Natural killer cell (primary cell): Measurements from ENCODE around the gene SORBS2. TPM values are rescaled to one million over a fixed set of nuclear protein-coding genes. Genes with fewer than 3 reads are reported as not detected.

Source experiments
- ATAC-seq, 3 donors: fragments of 150-1000 bp in 2 of 3; fragments of 200-7000 bp in 1 of 3; cut with Tn5 transposase; 1 replicate in 1 of 3; 2 replicates in 2 of 3; pipeline ENCODE4 v1.10.0; 2021; ENCODE audit warnings: mild to moderate bottlenecking in 2 of 3, moderate library complexity in 2 of 3
- DNase-seq, 2 donors: peaks; one replicate each; pipeline versions ENCODE4 v3.0.0 to v3.0.0-alpha.2; 2013 to 2021; ENCODE audit warnings: mixed read lengths in 1 of 2
- H3K27ac ChIP-seq: one replicate; pipeline ENCODE4 v1.5.1; 2013; ENCODE audit warnings: mild to moderate bottlenecking, low read length
- H3K27me3 ChIP-seq: one replicate; pipeline ENCODE4 v1.6.1; 2013; ENCODE audit warnings: low read length; ENCODE audit not compliant: control insufficient read depth, insufficient read depth
- H3K36me3 ChIP-seq: one replicate; pipeline ENCODE4 v1.6.1; 2013; ENCODE audit warnings: low read length; ENCODE audit not compliant: control insufficient read depth, insufficient read depth
- H3K4me1 ChIP-seq: one replicate; pipeline ENCODE4 v1.6.1; 2013; ENCODE audit warnings: low read length; ENCODE audit not compliant: control insufficient read depth, insufficient read depth
- H3K4me3 ChIP-seq: one replicate; pipeline ENCODE4 v1.5.1; 2013; ENCODE audit warnings: low read length
- H3K9me3 ChIP-seq: one replicate; pipeline ENCODE4 v1.6.1; 2013; ENCODE audit warnings: low read length; ENCODE audit not compliant: control insufficient read depth, insufficient read depth
- H3K27ac Mint-ChIP-seq, 2 donors: one replicate each; pipeline ENCODE4 v1.8.0; 2022; ENCODE audit warnings: mild to moderate bottlenecking in 2 of 2, mixed read lengths in 2 of 2, moderate library complexity in 1 of 2
- H3K27me3 Mint-ChIP-seq, 2 donors: one replicate each; pipeline ENCODE4 v1.8.0; 2022; ENCODE audit warnings: low read depth in 2 of 2, mixed read lengths in 2 of 2
- H3K36me3 Mint-ChIP-seq: one replicate; pipeline ENCODE4 v1.8.0; 2022; ENCODE audit warnings: mixed read lengths
- H3K4me1 Mint-ChIP-seq, 2 donors: one replicate each; pipeline ENCODE4 v1.8.0; 2022; ENCODE audit warnings: mixed read lengths in 2 of 2
- H3K4me3 Mint-ChIP-seq: one replicate; pipeline ENCODE4 v1.8.0; 2022; ENCODE audit warnings: mild to moderate bottlenecking, moderate library complexity, mixed read lengths
- H3K9me3 Mint-ChIP-seq, 2 donors: one replicate each; pipeline ENCODE4 v1.8.0; 2022; ENCODE audit warnings: mixed read lengths in 2 of 2
- WGBS: methylation state at CpG from one replicate; pipeline ENCODE4 v1.1.7; 2013; ENCODE audit warnings: missing lambda C conversion rate; ENCODE audit not compliant: insufficient coverage; 5-methylcytosine and 5-hydroxymethylcytosine counted together
- intact Hi-C: fragments of 100-400 bp; cut with micrococcal nuclease; formaldehyde crosslinking; loops from one replicate; pipeline ENCODE4 v1.14.2; 2022
- total RNA-seq, 4 donors: library from RNA; stranded (reverse); fragments of 120-200 nt in 1 of 4; gene quantifications; one replicate each; pipeline versions ENCODE4 v1.2.3 to v1.2.4, GENCODE V29; 2013 to 2022
- TF ChIP-seq, protein P1 (sequence below): fragments of 200-600 bp; IDR thresholded peaks from one replicate; pipeline ENCODE4 v1.8.0; 2022; ENCODE audit warnings: antibody characterized with exemption

The SORBS2 gene
- total RNA-seq, 3 donors from 2014 or later (not counting 1 experiment from before 2014, with no cell fraction given), result 10.2 to 15.6 (median 13.5) TPM

DNA sequence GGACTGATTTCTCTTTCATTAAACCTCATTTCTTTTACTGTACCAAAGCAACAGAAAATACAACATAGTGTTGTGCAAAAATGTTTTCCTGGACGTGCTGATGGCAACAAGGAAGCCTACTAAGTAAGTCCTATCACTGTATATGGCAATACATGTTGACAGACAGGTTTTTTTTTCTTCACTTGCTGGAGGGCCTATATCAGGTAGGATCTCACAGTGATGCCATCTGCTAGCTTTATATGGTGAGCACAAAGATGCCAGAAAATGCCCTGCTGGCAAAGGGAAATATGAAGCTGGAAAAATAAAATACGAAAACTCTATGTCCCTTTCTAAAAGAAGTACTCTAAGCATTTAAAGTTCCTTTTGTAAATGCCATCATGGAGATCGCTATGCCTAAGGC is 157.7 kb downstream of the SORBS2 start:
- peaks cover 0 to 3% of the 10 kb centered on the region in 2 donors for H3K27me3 Mint-ChIP-seq
- TF ChIP-seq, protein P1, sequence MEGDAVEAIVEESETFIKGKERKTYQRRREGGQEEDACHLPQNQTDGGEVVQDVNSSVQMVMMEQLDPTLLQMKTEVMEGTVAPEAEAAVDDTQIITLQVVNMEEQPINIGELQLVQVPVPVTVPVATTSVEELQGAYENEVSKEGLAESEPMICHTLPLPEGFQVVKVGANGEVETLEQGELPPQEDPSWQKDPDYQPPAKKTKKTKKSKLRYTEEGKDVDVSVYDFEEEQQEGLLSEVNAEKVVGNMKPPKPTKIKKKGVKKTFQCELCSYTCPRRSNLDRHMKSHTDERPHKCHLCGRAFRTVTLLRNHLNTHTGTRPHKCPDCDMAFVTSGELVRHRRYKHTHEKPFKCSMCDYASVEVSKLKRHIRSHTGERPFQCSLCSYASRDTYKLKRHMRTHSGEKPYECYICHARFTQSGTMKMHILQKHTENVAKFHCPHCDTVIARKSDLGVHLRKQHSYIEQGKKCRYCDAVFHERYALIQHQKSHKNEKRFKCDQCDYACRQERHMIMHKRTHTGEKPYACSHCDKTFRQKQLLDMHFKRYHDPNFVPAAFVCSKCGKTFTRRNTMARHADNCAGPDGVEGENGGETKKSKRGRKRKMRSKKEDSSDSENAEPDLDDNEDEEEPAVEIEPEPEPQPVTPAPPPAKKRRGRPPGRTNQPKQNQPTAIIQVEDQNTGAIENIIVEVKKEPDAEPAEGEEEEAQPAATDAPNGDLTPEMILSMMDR, result no peak
- DNase-seq (no peak), ATAC-seq (no peak)
- H3K9me3 Mint-ChIP-seq, result no peaks in the 10 kb centered on the region
- H3K27ac ChIP-seq, result no peak overlapping the region
- no peaks in the 10 kb centered on the region for H3K4me1 Mint-ChIP-seq
- H3K27ac Mint-ChIP-seq, result no peak overlapping the region
- H3K36me3 Mint-ChIP-seq, result no peaks in the 10 kb centered on the region
- no peak overlapping the region for H3K4me3 ChIP-seq
- H3K27me3 ChIP-seq, result no peaks in the 10 kb centered on the region
- intact Hi-C loops, result no loop called here
- WGBS, result 79% methylated on average over 3 of the region's 3 CpGs
- no peaks in the 10 kb centered on the region for H3K9me3 ChIP-seq
- no peaks in the 10 kb centered on the region for H3K36me3 ChIP-seq
- H3K4me3 Mint-ChIP-seq, result no peak overlapping the region
- no peaks in the 10 kb centered on the region for H3K4me1 ChIP-seq

DNA sequence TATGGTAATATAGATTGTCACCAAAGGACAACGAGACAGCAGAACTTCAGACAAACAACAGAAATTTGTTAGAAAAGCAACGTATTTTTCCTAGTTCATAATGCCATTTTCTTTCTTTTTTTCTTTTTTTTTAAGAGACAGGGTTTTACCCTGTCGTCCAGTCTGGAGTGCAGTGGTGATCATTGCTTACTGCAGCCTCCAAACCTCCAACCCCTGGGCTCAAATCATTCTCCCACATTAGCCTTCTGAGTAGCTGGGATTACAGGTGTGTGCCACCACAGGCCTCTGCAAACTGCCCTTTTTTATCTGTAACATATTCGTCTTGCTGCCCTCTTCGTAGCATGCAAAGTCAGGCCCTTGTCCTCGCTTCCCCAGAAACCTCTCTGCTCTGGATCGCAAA is 160.1 kb downstream of the SORBS2 start:
- TF ChIP-seq, protein P1, result no peak
- Mint-ChIP-seq H3K27me3 (peaks cover 2 to 4% of the 10 kb centered on the region in 2 donors), H3K4me3 (no peak overlapping the region), H3K9me3 (no peaks in the 10 kb centered on the region), H3K27ac (no peak overlapping the region), H3K36me3 (no peaks in the 10 kb centered on the region), H3K4me1 (no peaks in the 10 kb centered on the region)
- DNase-seq (no peak), ATAC-seq (no peak)
- Histone ChIP-seq H3K9me3 (no peaks in the 10 kb centered on the region), H3K36me3 (no peaks in the 10 kb centered on the region), H3K4me1 (no peaks in the 10 kb centered on the region), H3K27ac (no peak overlapping the region), H3K27me3 (no peaks in the 10 kb centered on the region), H3K4me3 (no peak overlapping the region)
- intact Hi-C loops, result no loop called here
- 83% methylated on average over 7 of the region's 7 CpGs for WGBS

DNA sequence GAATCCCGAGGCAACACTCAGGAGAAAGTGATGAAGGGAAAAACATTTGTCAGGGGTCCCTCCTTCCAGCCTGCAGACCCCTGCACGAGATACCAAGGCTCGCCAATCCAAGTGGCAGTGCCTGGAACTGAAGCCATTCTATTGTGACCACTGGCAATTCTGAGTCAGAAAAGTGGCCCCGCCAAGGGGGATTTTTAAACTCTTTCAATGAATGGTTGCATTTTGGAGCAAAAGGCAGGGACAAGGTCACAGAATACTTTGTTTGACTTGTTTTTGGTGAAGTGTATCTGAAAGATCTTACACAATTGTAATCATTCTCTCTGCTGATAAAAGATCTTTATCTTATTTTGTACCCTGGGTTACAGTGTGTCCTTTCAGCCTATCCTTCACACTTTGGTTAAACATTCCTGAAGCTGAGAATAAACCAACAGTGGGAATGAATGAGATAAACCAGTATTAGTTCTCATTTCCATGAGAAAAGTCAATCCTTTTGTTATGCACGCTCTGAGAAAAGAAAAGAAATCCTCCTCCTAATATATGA is 160.8 kb downstream of the SORBS2 start:
- TF ChIP-seq, protein P1, result no peak
- Mint-ChIP-seq H3K27me3 (peaks cover 0 to 6% of the 10 kb centered on the region in 2 donors), H3K36me3 (no peaks in the 10 kb centered on the region), H3K27ac (no peak overlapping the region), H3K4me3 (no peak overlapping the region), H3K9me3 (no peaks in the 10 kb centered on the region), H3K4me1 (no peaks in the 10 kb centered on the region)
- no peak overlapping the region for H3K27ac ChIP-seq
- WGBS, result 90% methylated on average over 4 of the region's 5 CpGs
- DNase-seq (no peak), ATAC-seq (no peak)
- no peaks in the 10 kb centered on the region for H3K27me3 ChIP-seq
- no peaks in the 10 kb centered on the region for H3K9me3 ChIP-seq
- intact Hi-C loops, result no loop called here
- H3K36me3 ChIP-seq, result no peaks in the 10 kb centered on the region
- no peak overlapping the region for H3K4me3 ChIP-seq
- H3K4me1 ChIP-seq, result no peaks in the 10 kb centered on the region

DNA sequence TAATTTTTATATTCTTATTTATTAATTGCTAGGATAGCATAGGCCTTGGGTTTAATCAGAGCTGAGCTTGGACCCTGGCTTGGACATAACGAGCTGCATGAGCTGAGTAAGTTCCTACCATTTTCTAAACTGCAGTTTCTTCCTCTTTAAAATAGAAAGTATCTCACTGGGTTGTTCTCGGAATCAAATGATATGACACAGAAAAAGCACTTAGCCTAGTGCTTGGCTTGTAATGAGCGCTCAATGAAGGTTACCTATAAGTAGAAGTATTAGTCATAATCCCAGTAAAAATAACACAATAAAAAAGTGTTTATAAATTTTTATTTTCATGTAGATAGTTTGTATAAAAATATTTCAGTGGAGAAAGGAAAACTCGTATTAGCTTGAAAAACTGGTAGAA is 163.4 kb downstream of the SORBS2 start:
- Histone ChIP-seq H3K27ac (no peak overlapping the region), H3K4me1 (no peaks in the 10 kb centered on the region), H3K27me3 (no peaks in the 10 kb centered on the region), H3K9me3 (no peaks in the 10 kb centered on the region), H3K36me3 (no peaks in the 10 kb centered on the region), H3K4me3 (no peak overlapping the region)
- intact Hi-C loops, result no loop called here
- Mint-ChIP-seq H3K4me3 (no peak overlapping the region), H3K27ac (no peak overlapping the region), H3K4me1 (no peaks in the 10 kb centered on the region), H3K9me3 (no peaks in the 10 kb centered on the region), H3K27me3 (peaks cover 3 to 13% of the 10 kb centered on the region in 2 donors), H3K36me3 (no peaks in the 10 kb centered on the region)
- TF ChIP-seq, protein P1, result no peak
- ATAC-seq, result no peak
- DNase-seq, result no peak
- WGBS, result 100% methylated on average over 1 of the region's 4 CpGs
